RWPE1 (cell line): ENCODE results near the gene PPT2.

Experiments
- CTCF ChIA-PET: fragments of 350-600 bp; sonication (Branson Sonifier 250); formaldehyde crosslinking; extraction: SDS; loops from one replicate; lab custom pipeline; 2021; lab: Yijun Ruan, JAX
- POLR2A ChIA-PET: fragments of 400-600 bp; formaldehyde crosslinking; extraction: SDS; loops from one replicate; lab custom pipeline; 2020; ENCODE audit warnings: antibody characterized with exemption; ENCODE audit not compliant: low non-redundant PET; lab: Yijun Ruan, JAX
- DNase-seq: peaks from one replicate; pipeline ENCODE4 v3.0.0; 2012; ENCODE audit warnings: low spot score
- H3K27ac ChIP-seq: fragments of 450-650 bp; 2 replicates; pipeline ENCODE4 v1.5.1; 2017
- TF ChIP-seq, protein P1 (sequence below): fragments of 450-650 bp; conservative IDR thresholded peaks from 2 replicates; pipeline ENCODE4 v1.5.1; 2017; ENCODE audit warnings: low read depth, mild to moderate bottlenecking

Gene PPT2

GRCh38 chr6:32189069-32189741 is 35.3 kb downstream of the PPT2 start:
- no peak for DNase-seq
- CTCF ChIA-PET: interaction anchor here (0.7 kb wide), 1 partner anchor 1284 kb away, joined by 4 read pairs; no protein-coding TSS in a partner anchor
- POLR2A ChIA-PET: no interaction called here
- TF ChIP-seq, protein P1, sequence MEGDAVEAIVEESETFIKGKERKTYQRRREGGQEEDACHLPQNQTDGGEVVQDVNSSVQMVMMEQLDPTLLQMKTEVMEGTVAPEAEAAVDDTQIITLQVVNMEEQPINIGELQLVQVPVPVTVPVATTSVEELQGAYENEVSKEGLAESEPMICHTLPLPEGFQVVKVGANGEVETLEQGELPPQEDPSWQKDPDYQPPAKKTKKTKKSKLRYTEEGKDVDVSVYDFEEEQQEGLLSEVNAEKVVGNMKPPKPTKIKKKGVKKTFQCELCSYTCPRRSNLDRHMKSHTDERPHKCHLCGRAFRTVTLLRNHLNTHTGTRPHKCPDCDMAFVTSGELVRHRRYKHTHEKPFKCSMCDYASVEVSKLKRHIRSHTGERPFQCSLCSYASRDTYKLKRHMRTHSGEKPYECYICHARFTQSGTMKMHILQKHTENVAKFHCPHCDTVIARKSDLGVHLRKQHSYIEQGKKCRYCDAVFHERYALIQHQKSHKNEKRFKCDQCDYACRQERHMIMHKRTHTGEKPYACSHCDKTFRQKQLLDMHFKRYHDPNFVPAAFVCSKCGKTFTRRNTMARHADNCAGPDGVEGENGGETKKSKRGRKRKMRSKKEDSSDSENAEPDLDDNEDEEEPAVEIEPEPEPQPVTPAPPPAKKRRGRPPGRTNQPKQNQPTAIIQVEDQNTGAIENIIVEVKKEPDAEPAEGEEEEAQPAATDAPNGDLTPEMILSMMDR: no peak
- H3K27ac ChIP-seq: peak overlapping the region; percentile 88

DNA sequence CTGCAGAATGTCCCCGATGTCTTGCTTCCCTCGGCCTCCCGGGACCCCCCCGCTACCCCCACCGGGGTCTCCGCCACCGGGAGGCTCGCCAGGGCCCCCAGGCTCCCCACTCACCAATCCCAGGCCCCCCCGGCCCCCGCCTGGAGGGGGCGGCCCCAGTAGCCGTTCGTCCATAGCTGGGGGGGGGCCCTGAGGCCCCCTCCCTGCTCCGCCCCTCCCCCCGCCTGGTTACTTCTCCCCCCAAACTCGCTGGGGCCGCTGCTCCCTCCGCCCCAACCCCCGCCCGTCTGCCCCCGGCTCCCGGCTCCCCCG is 35.8 kb downstream of the PPT2 start:
- H3K27ac ChIP-seq: peak overlapping the region; percentile 88
- ChIA-PET POLR2A (no interaction called here), CTCF (no interaction called here)
- DNase-seq: no peak
- TF ChIP-seq, protein P1: no peak

GRCh38 chr6:32190054-32190851 is 36.3 kb downstream of the PPT2 start, which contains the start of gene PBX2:
TSS of gene PBX2 (minus strand) at chr6:32190202. CDS start at chr6:32189915, 287 bp downstream.
- ChIA-PET CTCF (no interaction called here), POLR2A (no interaction called here)
- TF ChIP-seq, protein P1: no peak
- peak; percentile 64 for DNase-seq
- peak within 1 kb of the TSS; percentile 88 for H3K27ac ChIP-seq

GRCh38 chr6:32190911-32191677 is 37.2 kb downstream of the PPT2 start:
- no peak for DNase-seq
- peak overlapping the region; percentile 88 for H3K27ac ChIP-seq
- ChIA-PET CTCF (interaction anchor here (0.7 kb wide), 1 partner anchor 224 kb away, joined by 3 read pairs; no protein-coding TSS in a partner anchor), POLR2A (no interaction called here)
- TF ChIP-seq, protein P1: no peak

GRCh38 chr6:32191696-32192607 is 38.0 kb downstream of the PPT2 start:
- TF ChIP-seq, protein P1: no peak
- CTCF ChIA-PET: interaction anchor here (0.7 kb wide), 1 partner anchor 223 kb away, joined by 3 read pairs; no protein-coding TSS in a partner anchor
- POLR2A ChIA-PET: no interaction called here
- no peak for DNase-seq
- peak overlapping the region; percentile 88 for H3K27ac ChIP-seq
